GM12892 (cell line): Measurements from ENCODE around the gene NDUFA13.

Experiments used
- DNase-seq: peaks from one replicate; pipeline ENCODE4 v3.0.0; 2011; ENCODE audit not compliant: insufficient read length
- FAIRE-seq: peaks from 2 replicates; lab custom pipeline; 2011; peaks lifted over from hg19 to GRCh38; lab: Jason Lieb, UNC
- POLR2A ChIP-seq: IDR thresholded peaks from 2 replicates; pipeline ENCODE4 v1.6.1; 2011; ENCODE audit warnings: low read depth, low read length, control low read depth
- POLR2AphosphoS5 ChIP-seq: IDR thresholded peaks from 2 replicates; pipeline ENCODE4 v1.6.1; 2011; ENCODE audit warnings: low read depth, low read length, control low read depth
- TAF1 ChIP-seq: IDR thresholded peaks from 2 replicates; pipeline ENCODE4 v1.6.1; 2011; ENCODE audit warnings: low read depth, mild to moderate bottlenecking, control low read depth, low read length, borderline replicate concordance

NDUFA13 gene

GRCh38 chr19:19514881-19515641 lies 964 bp upstream of the NDUFA13 start, which contains the start of gene TSSK6:
TSS of gene TSSK6 (minus strand) at chr19:19515548. CDS start at chr19:19515427, 121 bp downstream.
- no peak for DNase-seq
- peak; percentile 38 for FAIRE-seq
- TF ChIP-seq TAF1 (no peak), POLR2AphosphoS5 (no peak), POLR2A (no peak)

- DNase-seq (no peak), FAIRE-seq (no peak)
- TF ChIP-seq POLR2AphosphoS5 = no peak
- TF ChIP-seq POLR2A = no peak
- TF ChIP-seq TAF1 = no peak
Measured at GRCh38 chr19:19517235-19517619, 1.2 kb downstream of the NDUFA13 start.

GRCh38 chr19:19520989-19521388 lies 5.0 kb downstream of the NDUFA13 start:
- no peak for DNase-seq
- no peak for FAIRE-seq
- TF ChIP-seq TAF1 = no peak
- no peak for TF ChIP-seq POLR2A
- TF ChIP-seq POLR2AphosphoS5 = no peak

- DNase-seq (no peak), FAIRE-seq (no peak)
- TF ChIP-seq TAF1 = no peak
- no peak for TF ChIP-seq POLR2AphosphoS5
Measured at GRCh38 chr19:19523177-19523576, 7.2 kb downstream of the NDUFA13 start.

GRCh38 chr19:19524053-19524452 lies 8.0 kb downstream of the NDUFA13 start:
- TF ChIP-seq POLR2A = no peak
- TF ChIP-seq TAF1 = no peak
- no peak for TF ChIP-seq POLR2AphosphoS5
- no peak for FAIRE-seq

GRCh38 chr19:19525611-19526380 lies 9.8 kb downstream of the NDUFA13 start:
- TF ChIP-seq POLR2AphosphoS5 (peak; percentile 35; the same call in 1 of the 2 replicates), POLR2A (no peak)
- FAIRE-seq = no peak
- no peak for DNase-seq

More at GRCh38 chr19:19524053-19524452, 8.0 kb downstream of the NDUFA13 start:
- no peak for DNase-seq

GRCh38 chr19:19526581-19527370 lies 10.8 kb downstream of the NDUFA13 start:
- no peak for TF ChIP-seq TAF1
- no peak for TF ChIP-seq POLR2A
- TF ChIP-seq POLR2AphosphoS5 = no peak
- FAIRE-seq = no peak
- no peak for DNase-seq

GRCh38 chr19:19527371-19527656 lies 11.3 kb downstream of the NDUFA13 start:
- FAIRE-seq = no peak
- no peak for DNase-seq
- TF ChIP-seq TAF1 (no peak), POLR2AphosphoS5 (no peak), POLR2A (no peak)

- DNase-seq (no peak), FAIRE-seq (no peak)
- TF ChIP-seq POLR2AphosphoS5 = no peak
- no peak for TF ChIP-seq POLR2A
- TF ChIP-seq TAF1 = no peak
Measured at GRCh38 chr19:19527674-19528625, 11.9 kb downstream of the NDUFA13 start.

GRCh38 chr19:19528721-19529490 lies 12.9 kb downstream of the NDUFA13 start, which contains the start of gene YJEFN3:
TSS of gene YJEFN3 (plus strand) at chr19:19528911. CDS start at chr19:19528933, 22 bp downstream.
- FAIRE-seq (no peak), DNase-seq (no peak)
- TF ChIP-seq POLR2A = no peak
- TF ChIP-seq POLR2AphosphoS5 = peak; percentile 53; the same call in 1 of the 2 replicates

GRCh38 chr19:19529783-19530422 lies 13.9 kb downstream of the NDUFA13 start:
- FAIRE-seq = no peak
- TF ChIP-seq POLR2A (peak; percentile 33; the same call in 1 of the 2 replicates), TAF1 (no peak), POLR2AphosphoS5 (no peak)
- no peak for DNase-seq
